ENCODE measurements around the gene EVX2. TPM values are rescaled to one million over a fixed set of nuclear protein-coding genes. Genes with fewer than 3 reads are reported as not detected.
A peak's percentile ranks its signal among the peaks of the same experiment; 100 is the strongest.

EVX2 gene
- total RNA-seq, 1 experiment from 2014 or later = not detected

GRCh38 chr2:176079831-176080539, 3.8 kb downstream of the EVX2 start:
- Histone ChIP-seq H3K4me2 (ENCODE audit: low read length) (no peak overlapping the region), H3K79me2 (ENCODE audit: low read length) (no peaks in the 10 kb centered on the region), H3K9me3 (ENCODE audit: low read length) (no peaks in the 10 kb centered on the region), H3K9me2 (replicated peaks; ENCODE audit: low read length) (no peaks in the 10 kb centered on the region), H2AFZ (ENCODE audit: low read length) (no peak overlapping the region), H4K20me1 (ENCODE audit: low read length) (no peaks in the 10 kb centered on the region), H3K27ac (ENCODE audit: low read length) (no peak overlapping the region), H3K9ac (ENCODE audit: low read length) (no peak overlapping the region), H3F3A (ENCODE audit: low read length, unreplicated experiment) (no peaks in the 10 kb centered on the region), H3K36me3 (ENCODE audit: low read depth, low read length) (no peaks in the 10 kb centered on the region), H3K4me3 (ENCODE audit: low read length) (no peak overlapping the region), H3K4me1 (ENCODE audit: insufficient read depth, low read length) (no peaks in the 10 kb centered on the region), H3K27me3 (ENCODE audit: low read length) (peaks cover 51% of the 10 kb centered on the region)
- no TSS peak for BruUV-seq (replicated peaks)
- ATAC-seq = no peak
- intact Hi-C loops (cut with micrococcal nuclease) = no loop called here
- no peak for DNase-seq
- POLR2A ChIA-PET (ENCODE audit: unreplicated experiment) = no interaction called here
- TF ChIP-seq EZH2phosphoT487 (IDR thresholded peaks at IDR 0.05; ENCODE audit: borderline replicate concordance, low read length) = no peak
- TF ChIP-seq, protein P1, sequence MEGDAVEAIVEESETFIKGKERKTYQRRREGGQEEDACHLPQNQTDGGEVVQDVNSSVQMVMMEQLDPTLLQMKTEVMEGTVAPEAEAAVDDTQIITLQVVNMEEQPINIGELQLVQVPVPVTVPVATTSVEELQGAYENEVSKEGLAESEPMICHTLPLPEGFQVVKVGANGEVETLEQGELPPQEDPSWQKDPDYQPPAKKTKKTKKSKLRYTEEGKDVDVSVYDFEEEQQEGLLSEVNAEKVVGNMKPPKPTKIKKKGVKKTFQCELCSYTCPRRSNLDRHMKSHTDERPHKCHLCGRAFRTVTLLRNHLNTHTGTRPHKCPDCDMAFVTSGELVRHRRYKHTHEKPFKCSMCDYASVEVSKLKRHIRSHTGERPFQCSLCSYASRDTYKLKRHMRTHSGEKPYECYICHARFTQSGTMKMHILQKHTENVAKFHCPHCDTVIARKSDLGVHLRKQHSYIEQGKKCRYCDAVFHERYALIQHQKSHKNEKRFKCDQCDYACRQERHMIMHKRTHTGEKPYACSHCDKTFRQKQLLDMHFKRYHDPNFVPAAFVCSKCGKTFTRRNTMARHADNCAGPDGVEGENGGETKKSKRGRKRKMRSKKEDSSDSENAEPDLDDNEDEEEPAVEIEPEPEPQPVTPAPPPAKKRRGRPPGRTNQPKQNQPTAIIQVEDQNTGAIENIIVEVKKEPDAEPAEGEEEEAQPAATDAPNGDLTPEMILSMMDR (conservative IDR thresholded peaks at IDR 0.05; ENCODE audit: low read depth, low read length) = peak; percentile 47
- CTCF ChIA-PET = no interaction called here

- H3K4me3 ChIP-seq (ENCODE audit: low read length) = no peak overlapping the region
- ChIA-PET POLR2A (ENCODE audit: unreplicated experiment) (no interaction called here), CTCF (no interaction called here)
- peaks cover 51% of the 10 kb centered on the region for H3K27me3 ChIP-seq (ENCODE audit: low read length)
- intact Hi-C loops (cut with micrococcal nuclease) = no loop called here
- no peaks in the 10 kb centered on the region for H3K36me3 ChIP-seq (ENCODE audit: low read depth, low read length)
- H3K4me2 ChIP-seq (ENCODE audit: low read length) = no peak overlapping the region
- no peaks in the 10 kb centered on the region for H3F3A ChIP-seq (ENCODE audit: low read length, unreplicated experiment)
- TF ChIP-seq EZH2phosphoT487 (IDR thresholded peaks at IDR 0.05; ENCODE audit: borderline replicate concordance, low read length) (no peak), EZH2 (IDR thresholded peaks at IDR 0.05; ENCODE audit: low read length, unreplicated experiment) (no peak)
- TF ChIP-seq, protein P1 (conservative IDR thresholded peaks at IDR 0.05; ENCODE audit: low read depth, low read length) = no peak
- no peaks in the 10 kb centered on the region for H3K79me2 ChIP-seq (ENCODE audit: low read length)
- no peaks in the 10 kb centered on the region for H3K4me1 ChIP-seq (ENCODE audit: insufficient read depth, low read length)
- no peak for DNase-seq
- H3K27ac ChIP-seq (ENCODE audit: low read length) = no peak overlapping the region
- no TSS peak for BruUV-seq (replicated peaks)
- ATAC-seq = no peak
- no peaks in the 10 kb centered on the region for H3K9me2 ChIP-seq (replicated peaks; ENCODE audit: low read length)
- H3K9ac ChIP-seq (ENCODE audit: low read length) = no peak overlapping the region
- no peaks in the 10 kb centered on the region for H3K9me3 ChIP-seq (ENCODE audit: low read length)
- no peaks in the 10 kb centered on the region for H4K20me1 ChIP-seq (ENCODE audit: low read length)
- H2AFZ ChIP-seq (ENCODE audit: low read length) = no peak overlapping the region
Measured at GRCh38 chr2:176079285-176079830, 4.4 kb downstream of the EVX2 start.

GRCh38 chr2:176078541-176079284, 5.0 kb downstream of the EVX2 start:
- no peaks in the 10 kb centered on the region for H3K36me3 ChIP-seq (ENCODE audit: low read depth, low read length)
- BruUV-seq (replicated peaks) = no TSS peak
- H3K27me3 ChIP-seq (ENCODE audit: low read length) = peaks cover 53% of the 10 kb centered on the region
- no peaks in the 10 kb centered on the region for H3K9me3 ChIP-seq (ENCODE audit: low read length)
- no peaks in the 10 kb centered on the region for H4K20me1 ChIP-seq (ENCODE audit: low read length)
- ChIA-PET POLR2A (ENCODE audit: unreplicated experiment) (no interaction called here), CTCF (no interaction called here)
- no peak overlapping the region for H3K4me3 ChIP-seq (ENCODE audit: low read length)
- no peak overlapping the region for H3K4me2 ChIP-seq (ENCODE audit: low read length)
- no peaks in the 10 kb centered on the region for H3F3A ChIP-seq (ENCODE audit: low read length, unreplicated experiment)
- DNase-seq (no peak), ATAC-seq (no peak)
- H3K27ac ChIP-seq (ENCODE audit: low read length) = no peak overlapping the region
- H3K4me1 ChIP-seq (ENCODE audit: insufficient read depth, low read length) = no peaks in the 10 kb centered on the region
- no peak for TF ChIP-seq EZH2 (IDR thresholded peaks at IDR 0.05; ENCODE audit: low read length, unreplicated experiment)
- intact Hi-C loops (cut with micrococcal nuclease) = no loop called here
- H3K79me2 ChIP-seq (ENCODE audit: low read length) = no peaks in the 10 kb centered on the region
- no peaks in the 10 kb centered on the region for H3K9me2 ChIP-seq (replicated peaks; ENCODE audit: low read length)
- H2AFZ ChIP-seq (ENCODE audit: low read length) = no peak overlapping the region
- H3K9ac ChIP-seq (ENCODE audit: low read length) = no peak overlapping the region

Data from PC-3 (cell line).